ENCODE results near the gene PSMC2.

DNA sequence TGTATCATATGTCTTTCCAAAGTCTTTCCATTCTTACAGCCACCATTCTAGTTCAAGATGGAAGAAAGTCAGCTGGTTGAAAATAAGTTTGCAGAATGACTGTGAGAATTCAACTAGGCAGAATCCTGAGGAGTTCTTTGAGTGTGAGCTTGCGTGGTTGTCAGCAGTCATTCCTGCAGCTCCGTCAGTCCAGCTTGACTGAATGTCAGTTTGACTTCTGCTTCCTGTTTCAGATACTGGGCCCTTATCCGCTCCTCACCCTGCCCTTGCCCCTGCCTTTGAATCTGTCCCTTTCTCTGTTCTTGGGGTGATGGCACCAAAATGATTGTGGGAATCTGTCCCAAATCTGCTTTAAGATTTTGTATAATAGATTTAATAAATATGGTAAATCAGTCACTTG, 70.8 kb downstream of the PSMC2 start:
- TF ChIP-seq, protein P1, sequence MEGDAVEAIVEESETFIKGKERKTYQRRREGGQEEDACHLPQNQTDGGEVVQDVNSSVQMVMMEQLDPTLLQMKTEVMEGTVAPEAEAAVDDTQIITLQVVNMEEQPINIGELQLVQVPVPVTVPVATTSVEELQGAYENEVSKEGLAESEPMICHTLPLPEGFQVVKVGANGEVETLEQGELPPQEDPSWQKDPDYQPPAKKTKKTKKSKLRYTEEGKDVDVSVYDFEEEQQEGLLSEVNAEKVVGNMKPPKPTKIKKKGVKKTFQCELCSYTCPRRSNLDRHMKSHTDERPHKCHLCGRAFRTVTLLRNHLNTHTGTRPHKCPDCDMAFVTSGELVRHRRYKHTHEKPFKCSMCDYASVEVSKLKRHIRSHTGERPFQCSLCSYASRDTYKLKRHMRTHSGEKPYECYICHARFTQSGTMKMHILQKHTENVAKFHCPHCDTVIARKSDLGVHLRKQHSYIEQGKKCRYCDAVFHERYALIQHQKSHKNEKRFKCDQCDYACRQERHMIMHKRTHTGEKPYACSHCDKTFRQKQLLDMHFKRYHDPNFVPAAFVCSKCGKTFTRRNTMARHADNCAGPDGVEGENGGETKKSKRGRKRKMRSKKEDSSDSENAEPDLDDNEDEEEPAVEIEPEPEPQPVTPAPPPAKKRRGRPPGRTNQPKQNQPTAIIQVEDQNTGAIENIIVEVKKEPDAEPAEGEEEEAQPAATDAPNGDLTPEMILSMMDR (IDR thresholded peaks at IDR 0.05), result no peak
- TF ChIP-seq ZFX (IDR thresholded peaks at IDR 0.05; ENCODE audit: borderline replicate concordance), result no peak
